Lower lobe of right lung (tissue), 2 donors: ENCODE results near the gene RUNX1. TPM values are rescaled to one million over a fixed set of nuclear protein-coding genes. Genes with fewer than 3 reads are reported as not detected.
A peak's percentile ranks its signal among the peaks of the same experiment; 100 is the strongest.

Experiments used
- ATAC-seq, 2 donors: fragments of 200-7000 bp; cut with Tn5 transposase; one replicate each; pipeline ENCODE4 v1.9.1; 2020 to 2022; ENCODE audit warnings: mild to moderate bottlenecking in 2 of 2, moderate library complexity in 2 of 2
- DNase-seq: peaks from one replicate; pipeline ENCODE4 v3.0.0-alpha.2; 2020
- H3K27ac ChIP-seq: fragments of 200-600 bp; one replicate; pipeline ENCODE4 v1.8.0; 2022
- H3K27me3 ChIP-seq: fragments of 200-600 bp; one replicate; pipeline ENCODE4 v1.8.0; 2022; ENCODE audit warnings: low read depth
- H3K36me3 ChIP-seq: fragments of 200-600 bp; one replicate; pipeline ENCODE4 v1.8.0; 2022; ENCODE audit warnings: mild to moderate bottlenecking
- H3K4me1 ChIP-seq: fragments of 200-600 bp; one replicate; pipeline ENCODE4 v1.8.0; 2022
- H3K4me3 ChIP-seq: fragments of 200-600 bp; one replicate; pipeline ENCODE4 v1.8.0; 2022; ENCODE audit warnings: mild to moderate bottlenecking
- H3K9me3 ChIP-seq: fragments of 200-600 bp; one replicate; pipeline ENCODE4 v1.8.0; 2022
- intact Hi-C: fragments of 100-400 bp; cut with DNase I; formaldehyde crosslinking; loops from one replicate; pipeline ENCODE4 v1.11.0; 2022
- total RNA-seq: library from RNA; stranded (reverse); fragmentation: NEBNext Ultra II Directional; extraction: Animal tissue kit (Norgen Biotek cat#: 25700); gene quantifications from one replicate; pipeline ENCODE4 v1.2.1, GENCODE V29; 2021
- TF ChIP-seq, protein P1 (sequence below): fragments of 200-600 bp; IDR thresholded peaks from one replicate; pipeline ENCODE4 v1.8.0; 2022; ENCODE audit warnings: antibody characterized with exemption, mild to moderate bottlenecking
- donor health status: DM: no; HTN: yes; CAD: no; lungs with severe emphysema.

The RUNX1 gene
- total RNA-seq, 1 donor from 2014 or later: 110 TPM

DNA sequence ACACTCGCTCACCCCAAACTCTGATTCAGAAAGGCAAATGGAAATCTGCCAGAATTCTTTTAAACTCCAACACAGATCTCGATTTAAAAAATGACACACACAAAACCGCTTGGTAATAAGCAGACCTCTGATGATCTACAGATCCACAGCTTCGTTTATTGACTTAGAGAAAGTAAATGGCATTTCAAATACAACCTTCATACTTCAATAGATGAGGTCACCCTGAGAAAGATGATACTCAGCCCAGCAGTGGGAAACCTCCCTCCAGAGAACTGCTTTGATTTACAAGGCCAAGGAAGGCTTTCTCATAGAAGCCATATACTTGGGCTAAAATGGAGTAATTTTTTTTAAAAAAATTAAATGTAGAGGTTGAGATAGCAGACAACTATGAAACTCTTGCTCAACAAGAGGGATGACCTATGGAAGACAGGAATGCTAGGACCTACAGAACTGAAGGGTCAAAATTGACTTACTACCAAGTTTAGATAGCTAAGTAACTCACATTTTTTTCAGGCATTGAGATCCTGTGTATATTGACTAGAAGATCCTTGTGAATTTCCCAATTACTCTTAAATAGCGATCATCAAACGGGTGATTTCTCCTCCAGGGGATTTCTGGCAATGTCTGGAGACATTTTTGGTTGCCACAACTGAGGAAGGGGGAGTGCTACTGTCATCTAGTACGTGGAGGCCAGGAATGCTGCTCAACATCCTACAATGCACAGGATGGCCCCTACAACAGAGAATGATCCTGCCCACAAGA, 236.4 kb downstream of the RUNX1 start:
- DNase-seq: no peak
- no peak overlapping the region for H3K27ac ChIP-seq
- ATAC-seq: no peak

DNA sequence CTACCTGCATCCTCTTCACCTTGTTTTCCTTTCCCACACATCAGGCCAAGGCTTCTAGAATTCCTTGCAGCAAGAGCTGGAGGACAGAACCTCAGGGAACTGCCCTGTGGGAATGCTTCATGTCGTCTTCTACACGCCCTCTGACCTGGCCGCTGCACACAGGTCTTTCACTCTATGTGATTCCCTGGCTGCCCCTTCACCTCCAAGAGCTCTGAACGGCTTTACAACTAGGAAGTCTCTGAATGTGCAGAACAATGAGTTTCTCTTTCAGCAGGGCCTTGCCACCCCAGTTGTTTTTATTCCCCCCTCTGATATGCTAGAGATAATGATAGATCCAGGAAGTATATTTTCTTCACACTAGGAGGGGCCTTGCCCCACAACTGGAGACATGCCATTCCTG, 237.7 kb downstream of the RUNX1 start:
- peaks cover 56% of the 10 kb centered on the region for H3K36me3 ChIP-seq
- no peak for ATAC-seq
- peaks cover 48% of the 10 kb centered on the region for H3K4me1 ChIP-seq

More for the DNA sequence above, 236.4 kb downstream of the RUNX1 start:
- peaks cover 67% of the 10 kb centered on the region for H3K36me3 ChIP-seq
- peaks cover 43% of the 10 kb centered on the region for H3K4me1 ChIP-seq
- TF ChIP-seq, protein P1, sequence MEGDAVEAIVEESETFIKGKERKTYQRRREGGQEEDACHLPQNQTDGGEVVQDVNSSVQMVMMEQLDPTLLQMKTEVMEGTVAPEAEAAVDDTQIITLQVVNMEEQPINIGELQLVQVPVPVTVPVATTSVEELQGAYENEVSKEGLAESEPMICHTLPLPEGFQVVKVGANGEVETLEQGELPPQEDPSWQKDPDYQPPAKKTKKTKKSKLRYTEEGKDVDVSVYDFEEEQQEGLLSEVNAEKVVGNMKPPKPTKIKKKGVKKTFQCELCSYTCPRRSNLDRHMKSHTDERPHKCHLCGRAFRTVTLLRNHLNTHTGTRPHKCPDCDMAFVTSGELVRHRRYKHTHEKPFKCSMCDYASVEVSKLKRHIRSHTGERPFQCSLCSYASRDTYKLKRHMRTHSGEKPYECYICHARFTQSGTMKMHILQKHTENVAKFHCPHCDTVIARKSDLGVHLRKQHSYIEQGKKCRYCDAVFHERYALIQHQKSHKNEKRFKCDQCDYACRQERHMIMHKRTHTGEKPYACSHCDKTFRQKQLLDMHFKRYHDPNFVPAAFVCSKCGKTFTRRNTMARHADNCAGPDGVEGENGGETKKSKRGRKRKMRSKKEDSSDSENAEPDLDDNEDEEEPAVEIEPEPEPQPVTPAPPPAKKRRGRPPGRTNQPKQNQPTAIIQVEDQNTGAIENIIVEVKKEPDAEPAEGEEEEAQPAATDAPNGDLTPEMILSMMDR: no peak
- no peaks in the 10 kb centered on the region for H3K9me3 ChIP-seq
- H3K4me3 ChIP-seq: no peak overlapping the region
- H3K27me3 ChIP-seq: no peaks in the 10 kb centered on the region
- intact Hi-C loops: no loop called here

DNA sequence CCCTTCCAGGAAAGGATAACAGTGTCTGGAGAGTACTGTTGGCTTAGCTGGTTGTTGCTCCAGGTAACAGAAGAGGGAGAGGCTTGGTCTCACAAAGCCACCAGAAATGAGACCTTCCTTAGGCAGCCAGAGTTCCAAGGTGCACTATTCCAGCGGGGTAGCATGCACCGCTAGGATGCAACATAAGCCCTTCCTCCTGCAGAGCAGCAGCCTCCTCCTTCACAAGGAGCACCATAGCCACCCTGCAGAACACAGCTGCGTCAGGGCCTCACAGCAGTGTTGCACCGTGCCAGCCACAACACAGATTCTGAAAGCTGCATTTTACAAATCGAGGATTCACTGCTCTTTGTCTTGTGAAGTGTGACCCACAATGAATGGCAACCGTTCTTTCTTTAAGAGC, 238.3 kb downstream of the RUNX1 start:
- TF ChIP-seq, protein P1: no peak
- no peak for DNase-seq
- Histone ChIP-seq H3K9me3 (no peaks in the 10 kb centered on the region), H3K36me3 (peaks cover 50% of the 10 kb centered on the region), H3K4me3 (no peak overlapping the region), H3K4me1 (peaks cover 48% of the 10 kb centered on the region), H3K27ac (no peak overlapping the region), H3K27me3 (no peaks in the 10 kb centered on the region)
- intact Hi-C loops: no loop called here
- ATAC-seq: no peak

More for the DNA sequence above, 237.7 kb downstream of the RUNX1 start:
- intact Hi-C loops: no loop called here
- TF ChIP-seq, protein P1: no peak
- Histone ChIP-seq H3K9me3 (no peaks in the 10 kb centered on the region), H3K27me3 (no peaks in the 10 kb centered on the region), H3K27ac (no peak overlapping the region), H3K4me3 (no peak overlapping the region)
- no peak for DNase-seq

DNA sequence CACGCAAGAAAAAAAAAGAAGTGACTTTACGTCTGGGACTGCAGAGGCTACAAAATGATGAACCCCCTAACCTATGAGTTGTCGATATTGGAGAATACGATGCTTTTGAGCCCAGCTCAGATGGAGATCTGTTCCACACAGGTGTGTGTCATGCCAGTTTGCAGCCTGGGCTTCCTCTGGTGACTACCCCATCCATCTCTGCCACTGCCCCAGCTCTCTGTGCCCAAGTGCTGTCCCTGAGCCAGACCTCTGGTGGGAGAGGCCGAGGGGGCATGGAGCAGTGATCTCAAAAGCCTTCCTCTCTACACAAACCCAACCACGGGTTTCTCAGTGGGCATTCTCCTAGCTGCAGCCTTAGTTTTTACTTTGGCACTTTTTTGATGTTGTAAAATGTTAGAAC, 239.3 kb downstream of the RUNX1 start:
- no peak overlapping the region for H3K4me3 ChIP-seq
- intact Hi-C loops: no loop called here
- no peak for DNase-seq
- no peak for ATAC-seq
- no peaks in the 10 kb centered on the region for H3K9me3 ChIP-seq
- no peak overlapping the region for H3K27ac ChIP-seq
- TF ChIP-seq, protein P1: no peak
- peaks cover 42% of the 10 kb centered on the region for H3K36me3 ChIP-seq
- no peaks in the 10 kb centered on the region for H3K27me3 ChIP-seq
- peaks cover 48% of the 10 kb centered on the region for H3K4me1 ChIP-seq

DNA sequence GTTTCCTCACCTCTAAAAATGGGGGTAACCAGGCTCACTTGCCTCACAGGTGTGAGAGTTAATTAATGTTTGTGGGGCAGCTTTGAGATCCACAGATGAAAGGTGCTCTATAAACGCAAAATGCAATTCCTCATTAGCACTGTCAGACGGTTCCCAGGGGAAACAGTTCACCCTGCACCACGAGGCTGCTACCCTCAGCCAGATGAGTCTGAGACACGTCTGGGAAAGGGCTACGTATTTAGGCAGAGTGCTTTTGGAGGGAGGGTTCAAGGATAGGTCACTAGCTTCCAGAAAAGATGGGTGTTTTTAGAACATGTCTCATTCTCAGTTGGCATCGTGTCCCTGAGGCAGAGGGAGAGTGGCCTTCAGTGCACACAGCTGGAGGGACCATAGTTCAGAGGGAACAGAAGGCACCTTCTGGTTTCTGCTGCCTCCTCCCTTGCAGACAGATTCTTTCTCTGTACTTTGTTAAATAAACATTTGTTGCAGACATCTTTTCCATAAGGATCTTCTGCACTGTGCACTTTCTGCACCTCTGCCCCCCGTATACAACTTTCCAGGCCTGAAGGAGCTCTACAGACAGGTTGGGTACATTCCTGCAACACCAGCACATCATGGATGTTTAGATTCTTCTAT, 240.4 kb downstream of the RUNX1 start:
- peaks cover 43% of the 10 kb centered on the region for H3K4me1 ChIP-seq
- ATAC-seq (no peak), DNase-seq (no peak)
- intact Hi-C loops: no loop called here
- H3K36me3 ChIP-seq: peaks cover 35% of the 10 kb centered on the region
- H3K9me3 ChIP-seq: no peaks in the 10 kb centered on the region
- no peak overlapping the region for H3K4me3 ChIP-seq
- no peaks in the 10 kb centered on the region for H3K27me3 ChIP-seq
- peak overlapping the region; percentile 48 for H3K27ac ChIP-seq
- TF ChIP-seq, protein P1: no peak
